Measurements from ENCODE around the gene B3GAT3.
"Not testable (repeated sequence)": the region's sequence is repeated elsewhere in the genome, so short reads cannot be mapped to it uniquely, and the experiment has no call there.

Gene B3GAT3

GRCh38 chr11:62645671-62645945 lies 23.8 kb upstream of the B3GAT3 start:
- no peak for DNase-seq

GRCh38 chr11:62644220-62644619 lies 22.4 kb upstream of the B3GAT3 start:
- DNase-seq: no peak

- no peak for DNase-seq
Observed at GRCh38 chr11:62632492-62632891, 10.7 kb upstream of the B3GAT3 start.

GRCh38 chr11:62627713-62628112 lies 5.9 kb upstream of the B3GAT3 start:
- no peak for DNase-seq

- DNase-seq: no peak
Observed at GRCh38 chr11:62622476-62623089, 797 bp upstream of the B3GAT3 start.

GRCh38 chr11:62621027-62621566 lies 689 bp downstream of the B3GAT3 start:
- DNase-seq: no peak

- not testable (repeated sequence) for DNase-seq
Observed at GRCh38 chr11:62616957-62617356, 4.8 kb downstream of the B3GAT3 start.

GRCh38 chr11:62615521-62615920 lies 6.3 kb downstream of the B3GAT3 start:
- no peak for DNase-seq

GRCh38 chr11:62614275-62614674 lies 7.5 kb downstream of the B3GAT3 start:
- DNase-seq: no peak

- no peak for DNase-seq
Observed at GRCh38 chr11:62613291-62613778, 8.5 kb downstream of the B3GAT3 start.

GRCh38 chr11:62612366-62613290 lies 9.2 kb downstream of the B3GAT3 start, which contains the start of the genes EML3 and ROM1:
EML3 (minus strand) TSS chr11:62612775; CDS start chr11:62612457, 318 bp downstream.
ROM1 (plus strand) TSS chr11:62613257; CDS start chr11:62613282, 25 bp downstream.
- peak; percentile 81 for DNase-seq

- no peak for DNase-seq
Observed at GRCh38 chr11:62611705-62612365, 10.0 kb downstream of the B3GAT3 start.

GRCh38 chr11:62610814-62611704 lies 10.7 kb downstream of the B3GAT3 start:
- no peak for DNase-seq

GRCh38 chr11:62610403-62610802 lies 11.4 kb downstream of the B3GAT3 start:
- DNase-seq: no peak

- no peak for DNase-seq
Observed at GRCh38 chr11:62608776-62609175, 13.0 kb downstream of the B3GAT3 start.

- no peak for DNase-seq
Observed at GRCh38 chr11:62607714-62608113, 14.1 kb downstream of the B3GAT3 start.

GRCh38 chr11:62605902-62606301 lies 15.9 kb downstream of the B3GAT3 start:
- no peak for DNase-seq

GRCh38 chr11:62605467-62605866 lies 16.3 kb downstream of the B3GAT3 start:
- DNase-seq: no peak

- DNase-seq: no peak
Observed at GRCh38 chr11:62604460-62605120, 17.2 kb downstream of the B3GAT3 start.

GRCh38 chr11:62603776-62604299 lies 17.9 kb downstream of the B3GAT3 start:
- no peak for DNase-seq

GRCh38 chr11:62603072-62603408 lies 18.7 kb downstream of the B3GAT3 start:
- DNase-seq: no peak

All from NCI-H1436 (cell line).